ENCODE measurements around the gene DCAF11. TPM values are rescaled to one million over a fixed set of nuclear protein-coding genes. Genes with fewer than 3 reads are reported as not detected.
A peak's percentile ranks its signal among the peaks of the same experiment; 100 is the strongest.
"Not testable (repeated sequence)": the region's sequence is repeated elsewhere in the genome, so short reads cannot be mapped to it uniquely, and the experiment has no call there.

DCAF11 gene
- total RNA-seq, 1 donor from 2014 or later = 66.5 TPM

DNA sequence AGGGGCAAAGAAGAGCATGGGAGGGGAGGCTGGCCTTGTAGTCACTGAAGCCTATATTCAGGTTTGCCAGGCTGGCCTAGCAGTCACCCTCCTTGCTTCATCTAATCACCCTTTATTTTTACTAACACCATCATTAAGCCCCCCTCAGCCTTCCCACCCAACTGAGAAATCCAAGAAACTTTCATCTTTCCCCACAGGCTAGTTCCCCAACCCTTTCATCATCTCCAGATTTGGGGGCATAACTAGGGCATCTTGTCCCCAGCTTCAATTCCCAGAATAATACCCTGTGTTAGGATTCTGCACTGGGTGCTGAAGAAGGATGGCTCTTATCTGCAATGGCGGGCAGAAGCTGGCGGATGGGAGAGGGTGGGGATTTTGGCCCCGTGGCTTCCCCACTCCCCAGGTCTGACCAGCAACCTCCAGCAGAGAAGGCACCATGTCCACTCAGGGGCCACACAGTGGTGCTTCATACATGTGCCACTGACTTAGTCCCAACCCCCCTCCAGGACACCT is 13.5 kb upstream of the DCAF11 start:
- Histone ChIP-seq H3F3A (ENCODE audit: low read depth) (no peaks in the 10 kb centered on the region), H3K36me3 (no peaks in the 10 kb centered on the region), H2AFZ (replicated peaks) (no peak overlapping the region), H4K20me1 (ENCODE audit: low read depth) (no peaks in the 10 kb centered on the region), H3K4me2 (no peak overlapping the region), H3K9me3 (ENCODE audit: low read depth) (no peaks in the 10 kb centered on the region), H3K79me2 (ENCODE audit: low read depth) (no peaks in the 10 kb centered on the region), H3K9ac (no peak overlapping the region), H3K27me3 (no peaks in the 10 kb centered on the region), H3K27ac (no peak overlapping the region), H3K4me3 (no peak overlapping the region), H3K4me1 (no peaks in the 10 kb centered on the region)
- peaks cover 3% of the 10 kb centered on the region for H3K4me1 Mint-ChIP-seq
- DNase-seq (ENCODE audit: low spot score) = no peak
- TF ChIP-seq, protein P1, sequence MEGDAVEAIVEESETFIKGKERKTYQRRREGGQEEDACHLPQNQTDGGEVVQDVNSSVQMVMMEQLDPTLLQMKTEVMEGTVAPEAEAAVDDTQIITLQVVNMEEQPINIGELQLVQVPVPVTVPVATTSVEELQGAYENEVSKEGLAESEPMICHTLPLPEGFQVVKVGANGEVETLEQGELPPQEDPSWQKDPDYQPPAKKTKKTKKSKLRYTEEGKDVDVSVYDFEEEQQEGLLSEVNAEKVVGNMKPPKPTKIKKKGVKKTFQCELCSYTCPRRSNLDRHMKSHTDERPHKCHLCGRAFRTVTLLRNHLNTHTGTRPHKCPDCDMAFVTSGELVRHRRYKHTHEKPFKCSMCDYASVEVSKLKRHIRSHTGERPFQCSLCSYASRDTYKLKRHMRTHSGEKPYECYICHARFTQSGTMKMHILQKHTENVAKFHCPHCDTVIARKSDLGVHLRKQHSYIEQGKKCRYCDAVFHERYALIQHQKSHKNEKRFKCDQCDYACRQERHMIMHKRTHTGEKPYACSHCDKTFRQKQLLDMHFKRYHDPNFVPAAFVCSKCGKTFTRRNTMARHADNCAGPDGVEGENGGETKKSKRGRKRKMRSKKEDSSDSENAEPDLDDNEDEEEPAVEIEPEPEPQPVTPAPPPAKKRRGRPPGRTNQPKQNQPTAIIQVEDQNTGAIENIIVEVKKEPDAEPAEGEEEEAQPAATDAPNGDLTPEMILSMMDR (IDR thresholded peaks at IDR 0.05) = no peak
- TF ChIP-seq EZH2phosphoT487 (IDR thresholded peaks at IDR 0.05) (no peak), EZH2 (IDR thresholded peaks at IDR 0.05) (no peak)
- no peaks in the 10 kb centered on the region for H3K36me3 Mint-ChIP-seq
- no peak overlapping the region for H3K27ac Mint-ChIP-seq
- H3K27me3 Mint-ChIP-seq (ENCODE audit: insufficient read depth, low read depth) = peaks cover 8% of the 10 kb centered on the region
- no peaks in the 10 kb centered on the region for H3K9me3 Mint-ChIP-seq
- H3K4me3 Mint-ChIP-seq = no peak overlapping the region

DNA sequence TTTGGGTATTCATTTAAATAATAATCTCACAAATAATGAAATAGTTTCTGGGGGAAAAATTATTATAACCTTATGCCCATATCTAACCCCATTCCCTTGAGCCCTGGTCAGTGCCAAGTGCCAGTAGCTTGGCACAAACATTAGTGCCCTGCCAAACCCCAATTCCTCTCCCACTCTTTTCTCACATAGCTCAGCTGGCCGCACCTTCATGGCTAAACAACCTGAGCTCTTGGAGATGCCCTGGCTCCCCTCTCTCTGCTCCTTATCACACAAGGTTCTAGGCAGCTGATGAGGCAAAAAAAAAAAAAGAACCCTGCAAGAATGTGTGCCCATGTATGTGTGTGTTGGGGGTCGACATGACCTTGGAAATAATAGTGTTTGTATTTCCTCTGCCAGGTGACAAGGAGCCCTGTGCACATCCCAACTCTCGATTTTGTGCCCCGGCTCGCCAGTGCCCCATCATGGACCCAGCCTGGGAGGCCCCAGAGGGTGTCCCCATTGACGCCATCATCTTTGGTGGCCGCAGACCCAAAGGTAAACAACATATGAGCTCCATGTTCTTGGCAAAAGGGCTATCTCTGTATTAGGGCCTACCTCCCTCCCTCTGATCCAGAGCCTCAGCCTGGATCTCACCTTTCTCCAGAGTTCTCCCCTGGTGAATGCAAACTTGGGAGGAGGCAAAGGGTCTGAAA is 12.1 kb upstream of the DCAF11 start:
- no peaks in the 10 kb centered on the region for H3K4me1 Mint-ChIP-seq
- Histone ChIP-seq H3F3A (ENCODE audit: low read depth) (no peaks in the 10 kb centered on the region), H3K9me3 (ENCODE audit: low read depth) (no peaks in the 10 kb centered on the region), H3K27me3 (no peaks in the 10 kb centered on the region), H4K20me1 (ENCODE audit: low read depth) (no peaks in the 10 kb centered on the region), H3K79me2 (ENCODE audit: low read depth) (no peaks in the 10 kb centered on the region), H3K4me3 (no peak overlapping the region), H3K4me2 (no peak overlapping the region), H2AFZ (replicated peaks) (no peak overlapping the region), H3K9ac (no peak overlapping the region), H3K36me3 (no peaks in the 10 kb centered on the region), H3K27ac (no peak overlapping the region), H3K4me1 (no peaks in the 10 kb centered on the region)
- H3K9me3 Mint-ChIP-seq = no peaks in the 10 kb centered on the region
- no peak overlapping the region for H3K4me3 Mint-ChIP-seq
- DNase-seq (ENCODE audit: low spot score) = no peak
- peaks cover 8% of the 10 kb centered on the region for H3K27me3 Mint-ChIP-seq (ENCODE audit: insufficient read depth, low read depth)
- no peak overlapping the region for H3K27ac Mint-ChIP-seq
- TF ChIP-seq EZH2 (IDR thresholded peaks at IDR 0.05) = no peak
- TF ChIP-seq EZH2phosphoT487 (IDR thresholded peaks at IDR 0.05) = no peak
- TF ChIP-seq, protein P1 (IDR thresholded peaks at IDR 0.05) = no peak
- H3K36me3 Mint-ChIP-seq = no peaks in the 10 kb centered on the region

DNA sequence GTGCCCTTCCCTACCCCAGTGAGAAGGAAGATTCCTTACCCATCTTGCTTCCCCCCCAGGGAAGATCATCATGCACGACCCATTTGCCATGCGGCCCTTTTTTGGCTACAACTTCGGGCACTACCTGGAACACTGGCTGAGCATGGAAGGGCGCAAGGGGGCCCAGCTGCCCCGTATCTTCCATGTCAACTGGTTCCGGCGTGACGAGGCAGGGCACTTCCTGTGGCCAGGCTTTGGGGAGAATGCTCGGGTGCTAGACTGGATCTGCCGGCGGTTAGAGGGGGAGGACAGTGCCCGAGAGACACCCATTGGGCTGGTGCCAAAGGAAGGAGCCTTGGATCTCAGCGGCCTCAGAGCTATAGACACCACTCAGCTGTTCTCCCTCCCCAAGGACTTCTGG is 11.1 kb upstream of the DCAF11 start:
- no peaks in the 10 kb centered on the region for H3K4me1 Mint-ChIP-seq
- no peaks in the 10 kb centered on the region for H3K79me2 ChIP-seq (ENCODE audit: low read depth)
- peaks cover 8% of the 10 kb centered on the region for H3K27me3 Mint-ChIP-seq (ENCODE audit: insufficient read depth, low read depth)
- H3K4me3 ChIP-seq = no peak overlapping the region
- no peaks in the 10 kb centered on the region for H3K27me3 ChIP-seq
- H3K4me3 Mint-ChIP-seq = no peak overlapping the region
- no peaks in the 10 kb centered on the region for H3K4me1 ChIP-seq
- no peaks in the 10 kb centered on the region for H3K36me3 Mint-ChIP-seq
- no peaks in the 10 kb centered on the region for H3F3A ChIP-seq (ENCODE audit: low read depth)
- H3K27ac ChIP-seq = no peak overlapping the region
- TF ChIP-seq EZH2 (IDR thresholded peaks at IDR 0.05) (no peak), EZH2phosphoT487 (IDR thresholded peaks at IDR 0.05) (no peak)
- TF ChIP-seq, protein P1 (IDR thresholded peaks at IDR 0.05) = no peak
- no peak overlapping the region for H3K27ac Mint-ChIP-seq
- H4K20me1 ChIP-seq (ENCODE audit: low read depth) = no peaks in the 10 kb centered on the region
- H3K4me2 ChIP-seq = no peak overlapping the region
- H3K9me3 Mint-ChIP-seq = no peaks in the 10 kb centered on the region
- no peak for DNase-seq (ENCODE audit: low spot score)
- H3K9ac ChIP-seq = no peak overlapping the region
- H3K9me3 ChIP-seq (ENCODE audit: low read depth) = no peaks in the 10 kb centered on the region
- H2AFZ ChIP-seq (replicated peaks) = no peak overlapping the region
- no peaks in the 10 kb centered on the region for H3K36me3 ChIP-seq

DNA sequence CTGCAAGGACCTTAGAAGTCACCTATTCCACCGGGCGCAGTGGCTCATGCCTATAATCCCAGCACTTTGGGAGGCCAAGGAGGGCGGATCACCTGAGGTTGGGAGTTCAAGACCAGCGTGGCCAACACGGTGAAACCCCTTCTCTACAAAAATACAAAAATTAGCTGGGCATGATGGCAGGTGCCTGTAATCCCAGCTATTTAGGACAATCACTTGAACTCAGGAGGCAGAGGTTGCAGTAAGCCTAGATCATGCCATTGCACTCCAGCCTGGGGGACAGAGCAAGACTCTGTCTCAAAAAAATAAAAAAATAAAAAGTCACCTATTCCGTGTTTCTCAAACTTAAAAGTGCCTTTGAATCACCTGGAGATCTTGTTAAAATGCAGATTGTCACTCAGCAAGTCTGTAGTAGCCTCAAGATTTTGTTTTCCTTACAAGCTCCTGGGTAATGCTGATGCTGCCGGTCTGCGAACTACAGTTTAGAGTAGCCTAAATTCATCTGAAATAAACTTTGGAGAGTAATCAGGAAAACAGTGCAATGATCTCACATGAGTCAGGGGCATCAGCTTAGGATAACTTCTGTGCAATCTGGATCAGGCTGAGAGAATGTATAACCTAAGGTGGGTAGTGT is 8.9 kb upstream of the DCAF11 start:
- H3F3A ChIP-seq (ENCODE audit: low read depth); H3K4me2 ChIP-seq; H3K4me1 Mint-ChIP-seq; H4K20me1 ChIP-seq (ENCODE audit: low read depth); H3K79me2 ChIP-seq (ENCODE audit: low read depth); H3K27me3 Mint-ChIP-seq (ENCODE audit: insufficient read depth, low read depth); H3K9me3 Mint-ChIP-seq; H3K9ac ChIP-seq; H3K36me3 ChIP-seq; H3K4me1 ChIP-seq; H3K9me3 ChIP-seq (ENCODE audit: low read depth); H3K27me3 ChIP-seq; H3K4me3 Mint-ChIP-seq; H3K4me3 ChIP-seq; H2AFZ ChIP-seq (replicated peaks); H3K27ac ChIP-seq; DNase-seq (ENCODE audit: low spot score); H3K36me3 Mint-ChIP-seq: not testable (repeated sequence)
- H3K27ac Mint-ChIP-seq = peak overlapping the region; percentile 67

All from neural progenitor cell (in vitro differentiated cells).